ENCODE data around the gene ROBO3.

GRCh38 chr11:124898711-124899110 lies 33.5 kb downstream of the ROBO3 start:
- no peak for TF ChIP-seq CTCF (conservative IDR thresholded peaks at IDR 0.05; ENCODE audit: low read length)
- TF ChIP-seq EZH2phosphoT487 (IDR thresholded peaks at IDR 0.05; ENCODE audit: borderline replicate concordance) = no peak
